SK-N-SH treated with all-trans-retinoic acid at 6 μM for 48 hours (cell line): ENCODE results near the gene DVL1.

Source experiments
- ARNTL ChIP-seq: fragments of 450-650 bp; formaldehyde crosslinking; IDR thresholded peaks from 2 replicates; pipeline ENCODE4 v1.5.0; 2020; ENCODE audit warnings: low read depth, mild to moderate bottlenecking, moderate library complexity, borderline replicate concordance
- CREB5 ChIP-seq: fragments of 250-450 bp; sonication (Bioruptor Pico); IDR thresholded peaks from 2 replicates; pipeline ENCODE4 v1.5.1; 2020; ENCODE audit warnings: low read depth, mild to moderate bottlenecking, moderate library complexity
- GLIS3 ChIP-seq: fragments of 250-450 bp; sonication (Bioruptor Pico); IDR thresholded peaks from 2 replicates; pipeline ENCODE4 v1.5.0; 2020; ENCODE audit warnings: mild to moderate bottlenecking, moderate library complexity
- OSR1 ChIP-seq: fragments of 250-450 bp; sonication (Bioruptor Pico); IDR thresholded peaks from 2 replicates; pipeline ENCODE4 v1.8.0; 2022; ENCODE audit warnings: moderate library complexity, mild to moderate bottlenecking, inconsistent platforms
- PATZ1 ChIP-seq: fragments of 250-450 bp; sonication (Bioruptor Pico); IDR thresholded peaks from 2 replicates; pipeline ENCODE4 v1.8.0; 2020; ENCODE audit warnings: mild to moderate bottlenecking, moderate library complexity, borderline replicate concordance
- RARB ChIP-seq: fragments of 250-450 bp; sonication (Bioruptor Pico); IDR thresholded peaks from 2 replicates; pipeline ENCODE4 v1.8.0; 2021; ENCODE audit warnings: mild to moderate bottlenecking, moderate library complexity
- TCF4 ChIP-seq: fragments of 250-450 bp; sonication (Bioruptor Pico); IDR thresholded peaks from 2 replicates; pipeline ENCODE4 v1.8.0; 2021; ENCODE audit warnings: mild to moderate bottlenecking, moderate library complexity, borderline replicate concordance
- ZC3H10 ChIP-seq: fragments of 250-450 bp; sonication (Bioruptor Pico); IDR thresholded peaks from 2 replicates; pipeline ENCODE4 v1.5.1; 2021; ENCODE audit warnings: mild to moderate bottlenecking, moderate library complexity
- ZFP30 ChIP-seq: fragments of 450-650 bp; formaldehyde crosslinking; IDR thresholded peaks from 2 replicates; pipeline ENCODE4 v1.5.0; 2022; ENCODE audit warnings: mild to moderate bottlenecking, moderate library complexity
- ZNF565 ChIP-seq: fragments of 450-650 bp; formaldehyde crosslinking; conservative IDR thresholded peaks from 2 replicates; pipeline ENCODE4 v1.5.0; 2020; ENCODE audit warnings: low read depth, mild to moderate bottlenecking, moderate library complexity
- ZNF70 ChIP-seq: fragments of 450-650 bp; formaldehyde crosslinking; IDR thresholded peaks from 2 replicates; pipeline ENCODE4 v1.5.0; 2020; ENCODE audit warnings: mild to moderate bottlenecking, moderate library complexity
- TF ChIP-seq, protein P1 (sequence below): fragments of 250-450 bp; sonication (Bioruptor Pico); IDR thresholded peaks from 2 replicates; pipeline ENCODE4 v1.5.0; 2020; ENCODE audit warnings: mild to moderate bottlenecking, moderate library complexity

DNA sequence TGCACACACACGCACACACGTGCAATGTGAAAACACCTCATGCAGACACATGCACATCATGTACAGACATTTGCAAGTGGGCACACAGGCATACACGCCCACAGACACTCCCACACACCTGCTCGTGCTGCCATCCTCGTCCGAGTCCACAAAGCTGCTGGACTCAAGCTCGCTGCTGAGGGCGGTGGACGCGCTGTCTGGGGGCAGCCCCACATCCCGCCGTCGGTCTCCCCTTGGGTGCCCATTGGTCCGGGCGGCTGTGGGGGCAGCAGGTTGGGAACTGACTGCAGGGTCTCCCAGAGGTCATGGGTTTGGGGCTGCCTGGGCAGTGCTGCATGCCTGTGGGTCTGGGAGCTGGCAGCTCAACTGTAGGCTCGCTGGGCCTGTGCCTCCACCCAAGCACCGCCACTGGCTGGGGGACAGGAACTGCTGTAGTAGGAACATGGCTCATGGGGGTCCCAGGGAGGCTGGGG is 7.6 kb downstream of the DVL1 start:
- no peak for TF ChIP-seq ZFP30 (CRISPR knock-in tag)
- no peak for TF ChIP-seq CREB5 (CRISPR knock-in tag)
- TF ChIP-seq GLIS3, result no peak
- no peak for TF ChIP-seq PATZ1 (CRISPR knock-in tag)
- no peak for TF ChIP-seq ZC3H10 (CRISPR knock-in tag)
- no peak for TF ChIP-seq TCF4 (CRISPR knock-in tag)
- no peak for TF ChIP-seq ARNTL (CRISPR knock-in tag)
- TF ChIP-seq, protein P1, sequence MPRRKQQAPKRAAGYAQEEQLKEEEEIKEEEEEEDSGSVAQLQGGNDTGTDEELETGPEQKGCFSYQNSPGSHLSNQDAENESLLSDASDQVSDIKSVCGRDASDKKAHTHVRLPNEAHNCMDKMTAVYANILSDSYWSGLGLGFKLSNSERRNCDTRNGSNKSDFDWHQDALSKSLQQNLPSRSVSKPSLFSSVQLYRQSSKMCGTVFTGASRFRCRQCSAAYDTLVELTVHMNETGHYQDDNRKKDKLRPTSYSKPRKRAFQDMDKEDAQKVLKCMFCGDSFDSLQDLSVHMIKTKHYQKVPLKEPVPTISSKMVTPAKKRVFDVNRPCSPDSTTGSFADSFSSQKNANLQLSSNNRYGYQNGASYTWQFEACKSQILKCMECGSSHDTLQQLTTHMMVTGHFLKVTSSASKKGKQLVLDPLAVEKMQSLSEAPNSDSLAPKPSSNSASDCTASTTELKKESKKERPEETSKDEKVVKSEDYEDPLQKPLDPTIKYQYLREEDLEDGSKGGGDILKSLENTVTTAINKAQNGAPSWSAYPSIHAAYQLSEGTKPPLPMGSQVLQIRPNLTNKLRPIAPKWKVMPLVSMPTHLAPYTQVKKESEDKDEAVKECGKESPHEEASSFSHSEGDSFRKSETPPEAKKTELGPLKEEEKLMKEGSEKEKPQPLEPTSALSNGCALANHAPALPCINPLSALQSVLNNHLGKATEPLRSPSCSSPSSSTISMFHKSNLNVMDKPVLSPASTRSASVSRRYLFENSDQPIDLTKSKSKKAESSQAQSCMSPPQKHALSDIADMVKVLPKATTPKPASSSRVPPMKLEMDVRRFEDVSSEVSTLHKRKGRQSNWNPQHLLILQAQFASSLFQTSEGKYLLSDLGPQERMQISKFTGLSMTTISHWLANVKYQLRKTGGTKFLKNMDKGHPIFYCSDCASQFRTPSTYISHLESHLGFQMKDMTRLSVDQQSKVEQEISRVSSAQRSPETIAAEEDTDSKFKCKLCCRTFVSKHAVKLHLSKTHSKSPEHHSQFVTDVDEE (CRISPR knock-in tag), result no peak
- no peak for TF ChIP-seq RARB (CRISPR knock-in tag)
- no peak for TF ChIP-seq OSR1 (CRISPR knock-in tag)
- no peak for TF ChIP-seq ZNF565
- no peak for TF ChIP-seq ZNF70 (CRISPR knock-in tag)
